GM12892 (cell line): ENCODE data around the gene CLCN1.

ENCODE experiments used
- POLR2AphosphoS5 ChIP-seq: IDR thresholded peaks from 2 replicates; pipeline ENCODE4 v1.6.1; 2011; ENCODE audit warnings: low read depth, low read length, control low read depth
- TAF1 ChIP-seq: IDR thresholded peaks from 2 replicates; pipeline ENCODE4 v1.6.1; 2011; ENCODE audit warnings: low read depth, mild to moderate bottlenecking, control low read depth, low read length, borderline replicate concordance

DNA sequence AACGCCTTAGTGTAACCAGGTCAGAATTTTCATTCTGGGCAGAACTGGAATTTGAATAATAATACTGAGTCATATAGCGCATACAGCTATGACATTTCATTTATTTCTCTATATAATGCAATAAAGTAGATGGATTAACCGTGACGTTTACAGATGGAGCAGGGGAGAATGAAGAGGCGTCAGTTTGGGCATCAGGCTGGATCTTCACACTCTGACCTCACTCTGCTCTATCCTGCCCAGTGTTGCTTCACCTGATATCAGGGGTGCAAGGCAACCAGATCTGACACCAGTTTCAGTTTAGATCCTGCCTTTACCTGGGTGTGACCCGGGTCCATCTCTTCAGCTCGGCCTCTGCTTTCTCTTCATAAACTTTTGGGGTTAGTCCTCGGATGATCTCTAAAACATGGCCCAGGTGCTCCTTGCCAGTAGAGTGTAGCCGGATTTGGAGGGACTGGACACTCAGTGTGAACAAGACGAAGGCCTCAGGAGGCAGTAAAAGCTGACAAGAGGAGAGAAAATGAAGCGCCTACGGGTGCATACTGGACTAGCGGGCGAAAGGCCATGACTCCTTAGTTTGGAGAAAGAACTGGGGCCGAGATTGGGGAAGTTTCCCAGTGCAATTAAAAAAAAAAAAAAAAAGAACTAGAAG lies 63.8 kb downstream of the CLCN1 start:
- TF ChIP-seq POLR2AphosphoS5, result no peak
- TF ChIP-seq TAF1, result no peak
